ENCODE data around the gene ARPP19.

DNA sequence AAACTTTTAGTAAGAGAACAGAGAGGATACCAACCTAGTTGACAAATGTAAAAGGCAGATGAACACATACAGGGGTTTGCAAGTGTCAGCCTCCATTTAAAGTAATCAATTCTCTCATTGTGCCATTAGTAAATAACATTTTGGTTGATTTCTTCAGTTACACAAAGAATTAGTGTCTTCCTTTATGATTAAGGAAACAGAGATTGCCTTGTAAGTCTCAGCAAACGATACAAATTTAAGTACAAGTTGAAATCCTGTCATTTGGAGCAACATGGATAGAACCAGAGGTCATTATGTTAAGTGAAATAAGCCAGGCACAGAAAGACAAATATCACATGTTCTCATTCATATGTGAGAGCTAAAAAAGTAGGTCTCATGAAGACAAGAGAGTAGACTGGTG is 66.2 kb downstream of the ARPP19 start:
- no peak for TF ChIP-seq POLR2A (IDR thresholded peaks at IDR 0.05; ENCODE audit: low read length)
- no peak for TF ChIP-seq GATA1 (IDR thresholded peaks at IDR 0.05; ENCODE audit: low read depth, low read length)

Measured in erythroblast (primary cell).